DOHH2 (cell line): ENCODE data around the gene AGRN.

Source experiments
- H3F3A ChIP-seq: fragments of 200-600 bp; sonication (generic), shearing (Covaris generic); 2 replicates; pipeline ENCODE4 v1.6.0; 2016; ENCODE audit warnings: antibody characterized with exemption, mild to moderate bottlenecking; ENCODE audit not compliant: control insufficient read depth, insufficient read depth
- H3K27ac ChIP-seq: fragments of 200-600 bp; sonication (generic); 2 replicates; pipeline ENCODE4 v1.5.1; 2014; ENCODE audit warnings: low read depth, mild to moderate bottlenecking, low read length, moderate library complexity
- H3K27me3 ChIP-seq: fragments of 200-600 bp; sonication (generic); 2 replicates; pipeline ENCODE4 v1.6.1; 2014; ENCODE audit warnings: mild to moderate bottlenecking, low read length, mixed read lengths; ENCODE audit not compliant: control insufficient read depth
- H3K36me3 ChIP-seq: fragments of 200-600 bp; sonication (generic); 2 replicates; pipeline ENCODE4 v1.6.1; 2014; ENCODE audit warnings: mild to moderate bottlenecking, low read length, moderate library complexity, mixed read lengths; ENCODE audit not compliant: control insufficient read depth
- H3K4me1 ChIP-seq: fragments of 200-600 bp; sonication (generic); 2 replicates; pipeline ENCODE4 v1.6.1; 2014; ENCODE audit warnings: mild to moderate bottlenecking, low read length, mixed read lengths; ENCODE audit not compliant: control insufficient read depth
- H3K4me2 ChIP-seq: fragments of 200-600 bp; sonication (generic); 2 replicates; pipeline ENCODE4 v1.6.0; 2014; ENCODE audit warnings: mild to moderate bottlenecking, low read length, moderate library complexity
- H3K4me3 ChIP-seq: fragments of 200-600 bp; sonication (generic); 2 replicates; pipeline ENCODE4 v1.5.1; 2014; ENCODE audit warnings: mild to moderate bottlenecking, low read length, mixed read lengths
- H3K79me2 ChIP-seq: fragments of 200-600 bp; sonication (generic); 2 replicates; pipeline ENCODE4 v1.6.1; 2014; ENCODE audit warnings: mild to moderate bottlenecking, low read length, mixed read lengths; ENCODE audit not compliant: control insufficient read depth
- H3K9me2 ChIP-seq: fragments of 200-600 bp; sonication (generic); replicated peaks from 2 replicates; pipeline ENCODE4 v1.6.1; 2014; ENCODE audit warnings: mild to moderate bottlenecking, low read length, mixed read lengths; ENCODE audit not compliant: control insufficient read depth
- H3K9me3 ChIP-seq: fragments of 200-600 bp; sonication (generic); 2 replicates; pipeline ENCODE4 v1.6.1; 2014; ENCODE audit warnings: antibody characterized with exemption, low read length, mixed read lengths; ENCODE audit not compliant: control insufficient read depth, insufficient read depth
- H4K20me1 ChIP-seq: fragments of 200-600 bp; sonication (generic); 2 replicates; pipeline ENCODE4 v1.6.0; 2014; ENCODE audit warnings: low read depth, mild to moderate bottlenecking, antibody characterized with exemption, low read length, moderate library complexity; ENCODE audit not compliant: control insufficient read depth, insufficient read depth
- CTCF ChIP-seq: fragments of 200-600 bp; sonication (generic); IDR thresholded peaks from one replicate; pipeline ENCODE4 v1.5.1; 2014; ENCODE audit warnings: antibody characterized with exemption, mild to moderate bottlenecking, low read depth, low read length; ENCODE audit not compliant: poor library complexity, severe bottlenecking
- EZH2phosphoT487 ChIP-seq: fragments of 200-600 bp; sonication (generic); IDR thresholded peaks from 2 replicates; pipeline ENCODE4 v1.6.1; 2017; ENCODE audit warnings: borderline replicate concordance, mild to moderate bottlenecking, antibody characterized with exemption, low read length, moderate library complexity, mixed read lengths

AGRN gene

GRCh38 chr1:1081311-1082238, 61.7 kb downstream of the AGRN start:
- H3K36me3 ChIP-seq: no peaks in the 10 kb centered on the region
- no peak overlapping the region for H3K27ac ChIP-seq
- no peak overlapping the region for H3K4me2 ChIP-seq
- no peaks in the 10 kb centered on the region for H4K20me1 ChIP-seq
- no peak overlapping the region for H3K4me3 ChIP-seq
- H3K9me2 ChIP-seq: no peaks in the 10 kb centered on the region
- peaks cover 5% of the 10 kb centered on the region; the same call in 1 of the 2 replicates for H3K27me3 ChIP-seq
- no peaks in the 10 kb centered on the region for H3K79me2 ChIP-seq
- TF ChIP-seq CTCF (no peak), EZH2phosphoT487 (no peak)
- H3K4me1 ChIP-seq: peaks cover 11% of the 10 kb centered on the region
- no peaks in the 10 kb centered on the region for H3K9me3 ChIP-seq
- no peaks in the 10 kb centered on the region for H3F3A ChIP-seq

- Histone ChIP-seq H3K4me3 (no peak overlapping the region), H4K20me1 (no peaks in the 10 kb centered on the region), H3K9me3 (no peaks in the 10 kb centered on the region), H3K9me2 (no peaks in the 10 kb centered on the region), H3K4me1 (peaks cover 11% of the 10 kb centered on the region), H3K27ac (no peak overlapping the region), H3K4me2 (no peak overlapping the region), H3K79me2 (no peaks in the 10 kb centered on the region), H3K27me3 (peaks cover 5% of the 10 kb centered on the region; the same call in 1 of the 2 replicates), H3K36me3 (no peaks in the 10 kb centered on the region), H3F3A (no peaks in the 10 kb centered on the region)
- TF ChIP-seq EZH2phosphoT487: no peak
- TF ChIP-seq CTCF: no peak
Observed at GRCh38 chr1:1082239-1082775, 62.4 kb downstream of the AGRN start.

GRCh38 chr1:1082776-1083415, 63.0 kb downstream of the AGRN start:
- no peaks in the 10 kb centered on the region for H4K20me1 ChIP-seq
- H3K4me1 ChIP-seq: peaks cover 11% of the 10 kb centered on the region
- H3K9me2 ChIP-seq: no peaks in the 10 kb centered on the region
- TF ChIP-seq EZH2phosphoT487: no peak
- TF ChIP-seq CTCF: no peak
- H3F3A ChIP-seq: no peaks in the 10 kb centered on the region
- no peak overlapping the region for H3K4me3 ChIP-seq
- no peaks in the 10 kb centered on the region for H3K79me2 ChIP-seq
- no peak overlapping the region for H3K27ac ChIP-seq
- H3K36me3 ChIP-seq: no peaks in the 10 kb centered on the region
- H3K4me2 ChIP-seq: no peak overlapping the region
- peaks cover 5% of the 10 kb centered on the region; the same call in 1 of the 2 replicates for H3K27me3 ChIP-seq
- no peaks in the 10 kb centered on the region for H3K9me3 ChIP-seq
